Smooth muscle cell (in vitro differentiated cells): ENCODE measurements around the gene CHMP4B. TPM values are rescaled to one million over a fixed set of nuclear protein-coding genes. Genes with fewer than 3 reads are reported as not detected.

ENCODE experiments used
- DNase-seq: peaks from one replicate; lab custom pipeline; 2025; ENCODE audit not compliant: unreplicated experiment; lab: John Stamatoyannopoulos, UW
- H2AFZ ChIP-seq: fragments of 200-600 bp; sonication (generic); 2 replicates; pipeline ENCODE4 v1.6.0; 2016; ENCODE audit warnings: antibody characterized with exemption, low read depth, mild to moderate bottlenecking
- H3F3A ChIP-seq: fragments of 200-600 bp; sonication (generic); 2 replicates; pipeline ENCODE4 v1.6.0; 2017; ENCODE audit warnings: antibody characterized with exemption, low read depth
- H3K27ac ChIP-seq: fragments of 200-600 bp; sonication (generic); 2 replicates; pipeline ENCODE4 v1.5.1; 2016; ENCODE audit warnings: low read depth, mild to moderate bottlenecking
- H3K27me3 ChIP-seq: fragments of 200-600 bp; sonication (generic); 2 replicates; pipeline ENCODE4 v1.6.1; 2016; ENCODE audit warnings: low read depth, mild to moderate bottlenecking
- H3K36me3 ChIP-seq: fragments of 200-600 bp; sonication (generic); 2 replicates; pipeline ENCODE4 v1.5.1; 2016; ENCODE audit warnings: low read depth
- H3K4me1 ChIP-seq: fragments of 200-600 bp; sonication (generic); 2 replicates; pipeline ENCODE4 v1.5.1; 2016; ENCODE audit warnings: low read depth
- H3K4me2 ChIP-seq: fragments of 200-600 bp; sonication (generic); 2 replicates; pipeline ENCODE4 v1.6.0; 2016; ENCODE audit warnings: mild to moderate bottlenecking
- H3K4me3 ChIP-seq: fragments of 200-600 bp; sonication (generic); 2 replicates; pipeline ENCODE4 v1.5.1; 2016; ENCODE audit warnings: mild to moderate bottlenecking
- H3K79me2 ChIP-seq: fragments of 200-600 bp; sonication (generic); 2 replicates; pipeline ENCODE4 v1.6.0; 2016; ENCODE audit warnings: low read depth, mild to moderate bottlenecking
- H3K9ac ChIP-seq: fragments of 200-600 bp; sonication (generic); 2 replicates; pipeline ENCODE4 v1.6.0; 2016; ENCODE audit warnings: low read depth
- H3K9me3 ChIP-seq: fragments of 200-600 bp; sonication (generic); replicated peaks from 2 replicates; pipeline ENCODE4 v1.5.1; 2016; ENCODE audit warnings: low read depth
- H4K20me1 ChIP-seq: fragments of 200-600 bp; sonication (generic); 2 replicates; pipeline ENCODE4 v1.6.0; 2016; ENCODE audit warnings: low read depth
- WGBS: methylation state at CpG from one replicate; pipeline ENCODE4 v1.1.7; 2016; ENCODE audit warnings: low lambda C conversion rate; 5-methylcytosine and 5-hydroxymethylcytosine counted together
- polyA plus RNA-seq: library from polyadenylated mRNA; unstranded; fragments of >200 nt; fragmentation: Nextera tagmentation; extraction: Ambion mirVana; gene quantifications from 2 replicates; pipeline ENCODE4 v1.2.1, GENCODE V29; 2016
- total RNA-seq: library from RNA; depleted of rRNA; stranded (reverse); fragments of >200 nt; gene quantifications from 2 replicates; pipeline ENCODE4 v1.2.3, GENCODE V29; 2014
- TF ChIP-seq, protein P1 (sequence below): fragments of 200-600 bp; sonication (generic); IDR thresholded peaks from 2 replicates; pipeline ENCODE4 v1.5.1; 2017; ENCODE audit warnings: borderline replicate concordance, mild to moderate bottlenecking, antibody characterized with exemption; ENCODE audit not compliant: insufficient read depth, poor library complexity, severe bottlenecking

The CHMP4B gene
- total and polyA plus RNA-seq, 2 experiments from 2014 or later = 6.2 to 49.4 TPM

DNA sequence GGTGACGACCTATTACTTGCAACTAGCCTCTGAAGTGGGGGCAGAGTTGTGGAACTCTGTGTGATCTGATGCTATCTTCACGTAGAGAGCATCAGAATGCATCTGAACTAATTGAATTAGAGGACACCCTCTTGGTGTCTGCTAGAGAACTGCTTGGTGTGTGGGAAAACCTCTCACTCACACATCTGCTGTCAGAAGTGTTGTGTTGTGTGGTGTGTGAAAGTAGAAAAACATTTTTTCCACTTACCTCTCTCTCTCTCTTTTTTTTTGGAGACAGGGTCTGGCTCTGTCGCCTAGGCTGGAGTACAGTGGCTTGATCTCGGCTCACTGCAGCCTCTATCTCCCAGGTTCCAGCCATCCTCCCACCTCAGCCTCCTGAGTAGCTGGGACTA lies 90.0 kb downstream of the CHMP4B start:
- no peak overlapping the region for H3K27ac ChIP-seq
- no peak overlapping the region for H3K4me2 ChIP-seq
- H4K20me1 ChIP-seq = no peaks in the 10 kb centered on the region
- no peak overlapping the region for H3K9ac ChIP-seq
- no peaks in the 10 kb centered on the region for H3K79me2 ChIP-seq
- H3K36me3 ChIP-seq = no peaks in the 10 kb centered on the region
- H3F3A ChIP-seq = no peaks in the 10 kb centered on the region
- H3K4me1 ChIP-seq = no peaks in the 10 kb centered on the region
- DNase-seq = no peak
- no peak overlapping the region for H3K4me3 ChIP-seq
- TF ChIP-seq, protein P1, sequence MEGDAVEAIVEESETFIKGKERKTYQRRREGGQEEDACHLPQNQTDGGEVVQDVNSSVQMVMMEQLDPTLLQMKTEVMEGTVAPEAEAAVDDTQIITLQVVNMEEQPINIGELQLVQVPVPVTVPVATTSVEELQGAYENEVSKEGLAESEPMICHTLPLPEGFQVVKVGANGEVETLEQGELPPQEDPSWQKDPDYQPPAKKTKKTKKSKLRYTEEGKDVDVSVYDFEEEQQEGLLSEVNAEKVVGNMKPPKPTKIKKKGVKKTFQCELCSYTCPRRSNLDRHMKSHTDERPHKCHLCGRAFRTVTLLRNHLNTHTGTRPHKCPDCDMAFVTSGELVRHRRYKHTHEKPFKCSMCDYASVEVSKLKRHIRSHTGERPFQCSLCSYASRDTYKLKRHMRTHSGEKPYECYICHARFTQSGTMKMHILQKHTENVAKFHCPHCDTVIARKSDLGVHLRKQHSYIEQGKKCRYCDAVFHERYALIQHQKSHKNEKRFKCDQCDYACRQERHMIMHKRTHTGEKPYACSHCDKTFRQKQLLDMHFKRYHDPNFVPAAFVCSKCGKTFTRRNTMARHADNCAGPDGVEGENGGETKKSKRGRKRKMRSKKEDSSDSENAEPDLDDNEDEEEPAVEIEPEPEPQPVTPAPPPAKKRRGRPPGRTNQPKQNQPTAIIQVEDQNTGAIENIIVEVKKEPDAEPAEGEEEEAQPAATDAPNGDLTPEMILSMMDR = no peak
- WGBS = 71% methylated on average over 4 of the region's 4 CpGs
- no peaks in the 10 kb centered on the region for H3K9me3 ChIP-seq
- H3K27me3 ChIP-seq = no peaks in the 10 kb centered on the region
- H2AFZ ChIP-seq = no peak overlapping the region

- 91% methylated on average over 3 of the region's 3 CpGs for WGBS
- H3K27me3 ChIP-seq = no peaks in the 10 kb centered on the region
Observed at GRCh38 chr20:33902011-33902410, 90.9 kb downstream of the CHMP4B start.

More at GRCh38 chr20:33902011-33902410, 90.9 kb downstream of the CHMP4B start:
- H2AFZ ChIP-seq = no peak overlapping the region
- no peaks in the 10 kb centered on the region for H3K36me3 ChIP-seq
- no peak overlapping the region for H3K4me3 ChIP-seq
- TF ChIP-seq, protein P1 = no peak
- H3K27ac ChIP-seq = no peak overlapping the region
- no peaks in the 10 kb centered on the region for H3F3A ChIP-seq
- H3K4me1 ChIP-seq = no peaks in the 10 kb centered on the region
- no peak overlapping the region for H3K4me2 ChIP-seq
- H3K9ac ChIP-seq = no peak overlapping the region
- H3K79me2 ChIP-seq = no peaks in the 10 kb centered on the region
- no peaks in the 10 kb centered on the region for H4K20me1 ChIP-seq
- no peak for DNase-seq
- no peaks in the 10 kb centered on the region for H3K9me3 ChIP-seq

Other genes with a start within 250 kb of the CHMP4B start
- gene C20orf144, start 149.0 kb upstream of the CHMP4B start, total RNA-seq = 0.09 and 1.1 TPM in 2 replicates
- gene C20orf144, start 149.0 kb upstream of the CHMP4B start, polyA plus RNA-seq = 0.57 and 0.73 TPM in 2 replicates
- 0.04 and 1.8 TPM in 2 replicates for gene ACTL10, start 144.4 kb upstream of the CHMP4B start, total RNA-seq
- gene ACTL10, start 144.4 kb upstream of the CHMP4B start, polyA plus RNA-seq = 0.49 and 1.1 TPM in 2 replicates
- 20.3 and 37.6 TPM in 2 replicates for gene NECAB3, start 136.9 kb upstream of the CHMP4B start, total RNA-seq
- gene NECAB3, start 136.9 kb upstream of the CHMP4B start, polyA plus RNA-seq = 24.9 and 25.8 TPM in 2 replicates
- 5.0 and 6.1 TPM in 2 replicates for gene E2F1, start 125.0 kb upstream of the CHMP4B start, total RNA-seq
- gene E2F1, start 125.0 kb upstream of the CHMP4B start, polyA plus RNA-seq = 17.5 and 19.4 TPM in 2 replicates
- gene PXMP4, start 91.0 kb upstream of the CHMP4B start, total RNA-seq = 2.3 and 2.6 TPM in 2 replicates
- 8.1 and 9.4 TPM in 2 replicates for gene PXMP4, start 91.0 kb upstream of the CHMP4B start, polyA plus RNA-seq
- gene ZNF341, start 79.4 kb upstream of the CHMP4B start, total RNA-seq = 1.2 and 1.4 TPM in 2 replicates
- 2.0 and 3.2 TPM in 2 replicates for gene ZNF341, start 79.4 kb upstream of the CHMP4B start, polyA plus RNA-seq
- gene RALY, start 182.6 kb downstream of the CHMP4B start, total RNA-seq = 95.8 and 99.7 TPM in 2 replicates
- 193 and 218 TPM in 2 replicates for gene RALY, start 182.6 kb downstream of the CHMP4B start, polyA plus RNA-seq